ENCODE data around the gene MECR. TPM values are rescaled to one million over a fixed set of nuclear protein-coding genes. Genes with fewer than 3 reads are reported as not detected.

The MECR gene
- polyA plus RNA-seq, 6 donors from 2014 or later, result 9.6 to 16.9 (median 13.6) TPM

DNA sequence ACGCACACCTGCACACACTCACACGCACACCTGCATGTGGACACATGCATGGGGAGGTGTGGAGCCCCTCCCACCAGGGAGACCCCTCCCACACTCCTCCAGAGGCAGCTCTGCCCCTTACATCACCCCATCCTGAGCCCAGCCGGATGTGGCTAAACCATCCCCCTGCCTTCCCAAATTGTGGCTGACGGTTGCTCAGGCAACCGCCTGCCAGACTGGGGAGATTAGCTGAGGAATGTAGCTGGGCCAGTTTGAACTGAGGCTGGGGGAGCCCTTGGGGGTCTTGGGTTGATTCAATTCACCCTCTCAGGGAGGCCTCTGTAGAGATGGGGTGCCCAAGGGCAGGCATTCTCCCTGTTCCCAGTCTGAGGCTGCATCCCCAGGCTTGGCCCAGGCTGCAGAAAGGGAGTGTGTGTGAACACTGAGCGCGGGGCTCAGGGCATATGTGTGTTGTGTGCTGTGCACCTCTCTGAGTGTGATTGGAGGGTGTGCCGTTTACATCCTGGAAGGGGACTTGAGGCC lies 18.5 kb upstream of the MECR start:
- Mint-ChIP-seq H3K36me3 (no peaks in the 10 kb centered on the region), H3K4me1 (no peaks in the 10 kb centered on the region), H3K27ac (no peak overlapping the region), H3K4me3 (peak overlapping the region in 1 of 8 donors; percentile 36), H3K27me3 (peaks cover 6 to 39% (median 31%) of the 10 kb centered on the region in 3 donors), H3K9me3 (no peaks in the 10 kb centered on the region)
- DNase-seq (no peak), ATAC-seq (ENCODE audit: low read depth in 2 of 2) (no peak)

DNA sequence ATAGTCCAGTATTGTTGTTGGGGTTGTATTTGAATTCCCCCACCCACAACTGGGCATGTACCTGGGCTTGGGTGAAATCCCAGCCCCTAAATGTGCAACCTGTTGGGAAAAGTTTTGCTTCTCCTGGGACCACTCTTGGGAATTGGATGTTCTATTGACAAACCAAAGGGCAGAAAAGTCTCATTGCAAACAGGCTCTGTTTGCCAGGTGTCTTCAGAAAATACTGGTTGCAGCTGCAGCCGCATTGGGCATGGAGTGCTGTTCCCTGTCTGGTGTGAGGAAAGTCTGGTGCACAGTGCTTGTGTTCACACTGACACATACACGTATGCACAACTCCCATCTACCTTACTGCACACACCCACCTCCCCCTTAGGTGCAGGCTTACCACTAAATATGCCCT lies 17.7 kb upstream of the MECR start:
- Mint-ChIP-seq H3K36me3 (no peaks in the 10 kb centered on the region), H3K4me3 (no peak overlapping the region), H3K9me3 (no peaks in the 10 kb centered on the region), H3K27ac (no peak overlapping the region), H3K4me1 (no peaks in the 10 kb centered on the region), H3K27me3 (peaks cover 6 to 39% (median 30%) of the 10 kb centered on the region in 3 donors)
- DNase-seq, result no peak
- no peak for ATAC-seq (ENCODE audit: low read depth in 2 of 2)

DNA sequence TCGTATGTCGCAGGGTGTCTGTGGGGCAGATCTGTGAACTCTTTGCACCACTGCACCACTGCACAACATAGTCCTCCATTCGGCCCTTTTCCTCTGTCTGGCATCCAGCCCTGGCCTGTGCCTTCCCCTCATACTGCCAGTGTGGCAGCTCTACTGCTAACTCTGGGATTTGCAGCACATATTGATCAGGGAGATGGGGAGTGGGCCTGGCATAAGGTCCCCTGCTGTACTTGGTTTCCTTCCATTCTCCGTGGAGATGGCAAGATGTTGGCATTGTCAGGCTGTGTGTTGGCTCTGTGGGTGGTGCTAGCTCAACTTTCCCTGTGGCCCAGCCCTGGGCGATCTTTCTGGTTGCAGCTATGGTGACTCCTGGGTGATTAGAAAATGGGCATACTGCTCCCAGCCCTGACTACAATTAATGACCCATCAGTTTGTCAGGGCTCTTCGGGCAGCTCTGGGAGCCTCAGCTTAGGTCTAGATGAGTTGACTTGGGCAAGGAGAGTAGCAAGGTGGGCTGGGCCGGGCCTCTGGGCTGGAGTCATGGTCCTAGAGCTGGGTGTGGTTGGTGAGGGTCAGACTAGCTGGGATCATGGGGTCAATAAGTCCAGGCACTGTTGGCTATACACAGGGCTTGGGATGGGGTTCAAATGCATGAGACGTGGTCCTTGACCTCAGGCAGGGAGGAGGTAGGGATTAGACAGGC lies 17.0 kb upstream of the MECR start:
- no peak overlapping the region for H3K27ac Mint-ChIP-seq
- no peak for ATAC-seq (ENCODE audit: low read depth in 2 of 2)
- peaks cover 6 to 39% (median 30%) of the 10 kb centered on the region in 3 donors for H3K27me3 Mint-ChIP-seq
- no peaks in the 10 kb centered on the region for H3K9me3 Mint-ChIP-seq
- no peak overlapping the region for H3K4me3 Mint-ChIP-seq
- no peaks in the 10 kb centered on the region for H3K4me1 Mint-ChIP-seq
- H3K36me3 Mint-ChIP-seq, result no peaks in the 10 kb centered on the region
- DNase-seq, result no peak

DNA sequence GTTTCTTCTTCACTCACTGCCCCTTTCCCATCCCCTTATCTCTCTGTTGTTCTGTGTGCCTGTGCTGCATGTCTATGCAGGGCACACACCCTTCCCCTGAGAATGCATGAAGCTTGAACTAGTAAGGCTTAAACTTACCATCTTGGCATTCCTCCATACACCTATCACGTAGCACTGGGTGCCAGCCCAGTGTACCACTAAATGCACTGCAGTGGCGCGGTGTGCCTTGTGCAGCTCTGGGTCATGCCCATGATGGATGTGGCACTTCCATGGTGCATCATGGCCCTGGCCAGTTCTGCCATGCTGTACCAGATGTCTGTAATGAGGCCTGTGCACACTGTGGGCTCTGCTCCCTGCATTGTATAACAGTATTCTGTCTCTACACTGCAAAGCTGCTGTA lies 16.3 kb upstream of the MECR start:
- DNase-seq (no peak), ATAC-seq (ENCODE audit: low read depth in 2 of 2) (no peak)
- Mint-ChIP-seq H3K4me1 (no peaks in the 10 kb centered on the region), H3K36me3 (no peaks in the 10 kb centered on the region), H3K4me3 (no peak overlapping the region), H3K27ac (peak overlapping the region in 1 of 6 donors; percentile 1), H3K9me3 (no peaks in the 10 kb centered on the region), H3K27me3 (peaks cover 6 to 39% (median 32%) of the 10 kb centered on the region in 3 donors)

DNA sequence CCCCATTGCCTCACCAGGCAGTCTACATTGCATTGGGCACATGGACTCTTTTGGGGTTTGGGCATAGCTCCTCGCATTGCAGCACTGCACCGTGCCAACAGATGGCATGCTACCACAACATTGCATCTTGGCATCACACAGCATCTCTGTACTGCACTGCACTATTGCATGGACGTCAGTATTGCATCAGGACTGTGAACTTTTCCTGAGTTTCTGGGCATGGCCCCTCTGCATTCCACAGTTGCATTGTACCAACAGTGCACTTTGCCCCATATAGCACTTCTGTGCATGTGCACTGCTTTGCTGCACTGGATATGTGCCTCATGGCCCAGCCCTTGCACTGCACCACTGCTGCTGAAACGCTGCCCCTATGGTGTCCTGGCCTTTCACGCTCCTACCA lies 15.1 kb upstream of the MECR start:
- Mint-ChIP-seq H3K4me3 (no peak overlapping the region), H3K9me3 (no peaks in the 10 kb centered on the region), H3K27me3 (peaks cover 11 to 47% (median 44%) of the 10 kb centered on the region in 3 donors), H3K4me1 (no peaks in the 10 kb centered on the region), H3K27ac (no peak overlapping the region), H3K36me3 (no peaks in the 10 kb centered on the region)
- DNase-seq (no peak), ATAC-seq (ENCODE audit: low read depth in 2 of 2) (peak in 1 of 2 donors; percentile 37)

DNA sequence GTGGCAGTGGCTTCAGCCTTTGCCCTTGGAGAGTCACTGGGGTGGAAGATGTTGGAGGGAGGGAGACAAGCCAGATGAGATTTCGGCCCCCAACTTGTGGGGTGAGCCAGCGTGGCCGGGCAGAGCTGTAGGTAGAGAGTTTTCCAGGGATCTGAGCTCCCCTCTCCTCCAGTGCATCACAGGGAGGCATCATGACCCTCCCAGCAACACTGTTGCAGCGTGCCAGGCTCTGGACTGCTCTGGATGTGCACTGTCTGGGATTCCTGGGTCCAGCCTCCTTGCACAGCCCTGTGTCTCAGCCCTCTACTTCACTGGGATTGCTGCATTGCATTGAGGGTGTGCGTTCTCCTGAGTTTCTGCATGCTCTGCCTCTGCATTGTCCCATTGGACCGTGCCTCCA lies 14.5 kb upstream of the MECR start:
- no peaks in the 10 kb centered on the region for H3K4me1 Mint-ChIP-seq
- DNase-seq (no peak), ATAC-seq (ENCODE audit: low read depth in 2 of 2) (no peak)
- H3K4me3 Mint-ChIP-seq, result no peak overlapping the region
- H3K27me3 Mint-ChIP-seq, result peaks cover 12 to 51% (median 48%) of the 10 kb centered on the region in 3 donors
- no peaks in the 10 kb centered on the region for H3K9me3 Mint-ChIP-seq
- no peaks in the 10 kb centered on the region for H3K36me3 Mint-ChIP-seq
- H3K27ac Mint-ChIP-seq, result no peak overlapping the region

DNA sequence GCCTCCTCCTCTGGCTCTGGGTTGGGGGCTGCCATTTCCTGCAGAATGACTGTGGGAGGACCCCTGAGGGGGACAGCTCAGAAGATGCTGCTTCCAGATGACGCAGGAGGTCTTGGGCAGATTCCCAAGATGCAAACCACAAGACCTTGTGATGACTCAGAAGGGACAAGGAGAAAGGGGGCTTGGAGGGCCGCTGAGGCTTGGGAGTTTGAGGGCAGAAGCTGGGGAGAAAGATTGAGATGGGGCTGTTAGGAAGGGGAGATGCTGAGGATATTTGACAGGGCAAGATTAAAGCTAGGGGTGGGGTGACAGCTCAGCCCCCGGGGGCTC lies 13.1 kb upstream of the MECR start:
- no peaks in the 10 kb centered on the region for H3K36me3 Mint-ChIP-seq
- ATAC-seq (ENCODE audit: low read depth in 2 of 2), result no peak
- peaks cover 24 to 51% (median 51%) of the 10 kb centered on the region in 3 donors for H3K27me3 Mint-ChIP-seq
- no peaks in the 10 kb centered on the region for H3K9me3 Mint-ChIP-seq
- H3K4me1 Mint-ChIP-seq, result peaks cover 0 to under 1% (median 0%) of the 10 kb centered on the region in 3 donors
- DNase-seq, result no peak
- no peak overlapping the region for H3K4me3 Mint-ChIP-seq
- no peak overlapping the region for H3K27ac Mint-ChIP-seq

DNA sequence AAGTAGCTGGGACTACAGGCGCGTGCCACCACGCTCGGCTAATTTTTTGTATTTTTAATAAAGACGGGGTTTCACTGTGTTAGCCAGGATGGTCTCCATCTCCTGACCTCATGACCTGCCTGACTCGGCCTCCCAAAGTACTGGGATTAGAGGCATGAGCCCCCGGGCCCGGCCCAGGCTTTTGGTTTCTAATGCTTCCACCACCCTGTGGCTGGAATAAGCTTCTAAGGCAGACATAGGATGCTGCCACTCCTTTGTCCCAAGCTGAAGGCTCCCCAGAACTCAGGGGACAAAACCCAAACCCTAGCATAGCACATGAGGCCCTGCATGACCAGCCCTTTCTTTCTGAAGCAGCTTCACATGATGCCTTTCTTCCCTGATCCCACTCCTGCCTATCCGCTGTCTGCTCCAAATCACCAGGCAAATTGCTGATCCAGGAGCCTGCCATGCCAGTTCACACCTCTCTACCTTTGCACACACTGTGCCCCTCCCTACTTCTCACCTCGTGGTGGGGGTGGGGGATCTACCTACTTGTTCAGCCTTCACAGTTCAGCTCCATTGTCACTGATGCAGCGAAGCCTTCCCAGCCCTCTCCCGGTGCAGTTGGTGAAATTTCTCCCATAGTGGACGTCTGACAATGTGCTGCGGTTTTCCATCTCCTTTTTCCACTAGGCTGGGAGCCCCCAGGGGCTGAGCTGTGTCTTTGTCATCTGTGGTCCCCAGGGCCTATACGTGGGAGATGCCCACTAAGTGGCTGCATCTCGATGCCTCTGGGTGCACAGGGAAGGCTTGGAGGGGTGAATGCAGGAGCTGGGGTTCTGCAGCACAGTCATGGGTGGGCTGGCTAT lies 12.5 kb upstream of the MECR start:
- H3K4me3 Mint-ChIP-seq, result no peak overlapping the region
- no peaks in the 10 kb centered on the region for H3K36me3 Mint-ChIP-seq
- H3K27me3 Mint-ChIP-seq, result peaks cover 23 to 53% (median 51%) of the 10 kb centered on the region in 3 donors
- H3K27ac Mint-ChIP-seq, result no peak overlapping the region
- no peak for DNase-seq
- no peaks in the 10 kb centered on the region for H3K9me3 Mint-ChIP-seq
- peaks cover 4 to 6% (median 4%) of the 10 kb centered on the region in 3 donors for H3K4me1 Mint-ChIP-seq
- no peak for ATAC-seq (ENCODE audit: low read depth in 2 of 2)

DNA sequence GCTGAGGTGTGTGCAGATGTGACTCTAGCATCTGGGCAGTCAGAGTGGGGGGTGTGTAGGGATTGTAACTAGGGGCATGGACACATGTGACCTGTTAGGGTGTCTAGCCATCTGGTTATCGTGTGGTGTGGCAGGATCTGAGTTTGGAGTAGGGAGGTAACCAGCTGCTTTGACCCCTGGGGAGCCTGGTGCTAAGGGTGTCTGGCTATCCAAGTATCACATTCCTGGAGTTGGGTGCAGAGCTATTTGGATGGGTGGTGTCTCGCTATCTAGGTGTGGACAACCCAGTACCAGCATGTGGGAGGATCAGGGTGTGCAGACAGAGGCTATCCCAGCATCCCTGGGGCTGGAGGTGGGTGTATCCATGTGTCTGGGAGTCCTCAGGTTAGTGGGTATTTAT lies 10.3 kb upstream of the MECR start:
- peaks cover 14 to 17% (median 16%) of the 10 kb centered on the region in 3 donors for H3K4me1 Mint-ChIP-seq
- H3K36me3 Mint-ChIP-seq, result peaks cover 6 to 11% of the 10 kb centered on the region in 2 donors
- H3K27ac Mint-ChIP-seq, result no peak overlapping the region
- ATAC-seq (ENCODE audit: low read depth in 2 of 2) (no peak), DNase-seq (no peak)
- H3K9me3 Mint-ChIP-seq, result peaks cover 0 to 2% (median 0%) of the 10 kb centered on the region in 7 donors
- H3K4me3 Mint-ChIP-seq, result no peak overlapping the region
- peaks cover 36 to 48% (median 48%) of the 10 kb centered on the region in 3 donors for H3K27me3 Mint-ChIP-seq

DNA sequence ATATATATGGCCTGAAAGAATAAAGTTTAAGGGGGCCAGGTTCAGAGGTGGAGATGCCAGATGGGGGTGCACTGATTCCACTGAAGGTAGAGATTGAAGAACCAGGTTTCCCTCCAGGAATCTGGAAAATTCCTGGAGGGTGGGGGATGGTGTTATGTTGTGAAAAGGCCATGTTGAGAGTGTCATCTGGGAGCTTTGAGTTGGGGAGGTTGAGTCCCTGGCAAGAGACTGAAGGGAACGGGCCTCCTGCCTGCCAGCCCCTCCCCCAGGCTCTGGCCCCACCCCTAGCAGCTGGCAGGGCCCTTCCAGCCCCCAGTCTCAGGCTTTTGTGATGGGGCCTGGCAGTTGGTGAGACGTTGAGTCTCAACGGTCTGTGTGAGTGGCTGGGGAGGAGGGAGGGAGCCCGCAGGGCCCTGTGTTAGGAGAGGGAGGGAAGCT lies 9.7 kb upstream of the MECR start:
- peaks cover 6 to 11% of the 10 kb centered on the region in 2 donors for H3K36me3 Mint-ChIP-seq
- H3K27ac Mint-ChIP-seq, result no peak overlapping the region
- no peak for DNase-seq
- no peak overlapping the region for H3K4me3 Mint-ChIP-seq
- peaks cover 0 to 2% (median 0%) of the 10 kb centered on the region in 7 donors for H3K9me3 Mint-ChIP-seq
- no peak for ATAC-seq (ENCODE audit: low read depth in 2 of 2)
- peaks cover 16 to 17% (median 17%) of the 10 kb centered on the region in 3 donors for H3K4me1 Mint-ChIP-seq
- peaks cover 41 to 54% (median 48%) of the 10 kb centered on the region in 3 donors for H3K27me3 Mint-ChIP-seq

DNA sequence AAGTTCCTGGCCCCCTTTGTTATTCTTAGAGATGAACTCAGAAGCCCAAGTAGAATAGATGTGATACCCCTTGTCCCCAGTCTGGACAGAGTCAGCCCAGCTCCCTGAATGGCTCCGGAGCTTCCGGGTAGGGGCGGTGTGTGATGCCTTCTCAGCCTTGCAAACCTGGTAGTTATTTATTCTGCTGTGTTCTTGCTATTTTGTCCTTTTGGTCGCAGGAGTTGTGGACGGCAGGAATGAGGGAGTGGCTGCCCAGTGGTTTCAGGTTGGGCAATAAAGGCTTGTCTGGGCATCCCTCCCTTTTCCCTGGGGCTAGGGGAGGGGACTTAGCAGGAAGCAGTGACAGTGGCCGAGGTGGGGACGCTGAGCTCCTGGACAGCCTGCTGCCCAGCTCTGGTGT lies 8.4 kb upstream of the MECR start:
- H3K4me3 Mint-ChIP-seq, result peak overlapping the region in 7 of 8 donors; percentile 36 to 94 (median 82)
- peaks cover 50 to 62% (median 57%) of the 10 kb centered on the region in 3 donors for H3K27me3 Mint-ChIP-seq
- H3K4me1 Mint-ChIP-seq, result peaks cover 16 to 17% (median 17%) of the 10 kb centered on the region in 3 donors
- ATAC-seq (ENCODE audit: low read depth in 2 of 2) (no peak), DNase-seq (no peak)
- H3K9me3 Mint-ChIP-seq, result peaks cover 0 to 2% (median 0%) of the 10 kb centered on the region in 7 donors
- H3K36me3 Mint-ChIP-seq, result peaks cover 6 to 11% of the 10 kb centered on the region in 2 donors
- no peak overlapping the region for H3K27ac Mint-ChIP-seq

DNA sequence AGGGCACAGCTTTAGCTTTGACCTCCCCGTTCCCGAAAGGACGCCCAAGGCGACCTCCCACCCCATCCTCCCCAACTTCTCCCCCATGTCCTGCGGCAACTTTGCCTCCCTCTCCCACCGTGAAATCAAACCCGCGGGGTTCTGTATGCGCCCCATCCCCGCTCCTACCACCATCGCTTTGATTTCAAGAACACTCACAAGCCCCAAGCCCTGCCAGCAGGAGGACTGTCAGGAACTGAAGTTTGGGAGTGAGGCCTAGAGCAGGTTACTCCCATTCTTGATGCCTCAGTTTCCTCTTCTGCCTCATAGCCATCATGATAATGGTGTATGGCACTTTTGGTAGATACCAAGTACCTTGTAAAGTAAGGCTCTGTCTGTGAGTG lies 7.9 kb upstream of the MECR start:
- Mint-ChIP-seq H3K27ac (peak overlapping the region in 2 of 6 donors; percentile 46 to 69), H3K4me3 (peak overlapping the region; percentile 66 to 94 (median 82)), H3K4me1 (peaks cover 16 to 17% (median 17%) of the 10 kb centered on the region in 3 donors), H3K27me3 (peaks cover 54 to 67% (median 63%) of the 10 kb centered on the region in 3 donors), H3K36me3 (peaks cover 6 to 11% of the 10 kb centered on the region in 2 donors), H3K9me3 (peaks cover 0 to 2% (median 0%) of the 10 kb centered on the region in 7 donors)
- no peak for DNase-seq
- ATAC-seq (ENCODE audit: low read depth in 2 of 2), result no peak

DNA sequence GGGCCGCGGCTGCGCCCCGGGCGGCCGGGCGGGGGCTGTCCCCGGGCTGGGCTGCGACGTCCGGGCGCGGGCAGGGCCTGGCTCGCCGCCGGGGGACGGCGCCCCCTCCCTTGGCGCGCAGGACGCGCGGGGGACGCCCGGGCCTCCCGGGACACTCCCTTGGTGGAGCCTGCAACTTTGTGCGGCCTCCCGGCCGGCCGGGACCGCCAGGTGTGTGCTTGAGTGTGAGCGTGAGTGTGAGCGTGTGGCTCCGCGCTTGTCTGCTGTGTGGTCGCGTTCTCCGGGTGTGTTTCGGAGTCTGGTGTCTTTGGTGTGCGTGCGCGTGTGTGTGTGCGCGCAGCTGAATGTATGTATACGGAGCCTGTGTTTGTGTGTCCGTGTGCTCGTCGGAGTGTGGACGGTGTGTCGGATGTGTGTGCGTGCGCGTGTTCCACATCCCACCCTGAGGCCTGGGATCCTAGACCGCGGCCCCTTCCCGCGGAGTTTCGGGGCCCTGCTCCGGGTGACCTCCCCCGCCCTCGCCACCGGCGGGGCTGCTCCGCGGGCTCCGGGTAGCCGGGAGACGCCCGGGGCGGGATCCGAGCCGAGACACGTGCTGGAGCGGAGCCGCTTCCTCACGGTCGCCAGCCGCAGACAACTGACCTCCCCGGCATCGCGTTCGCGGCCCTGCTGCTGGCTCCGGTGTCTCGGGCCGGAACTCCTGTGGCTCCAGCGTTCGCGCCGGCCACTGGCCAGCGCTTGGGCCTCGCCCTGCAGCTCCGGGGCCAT lies 7.3 kb upstream of the MECR start:
- Mint-ChIP-seq H3K27me3 (peaks cover 55 to 69% (median 66%) of the 10 kb centered on the region in 3 donors), H3K4me3 (peak overlapping the region; percentile 74 to 90 (median 84)), H3K27ac (no peak overlapping the region), H3K9me3 (peaks cover 0 to 2% (median 0%) of the 10 kb centered on the region in 7 donors), H3K4me1 (peaks cover 16 to 17% (median 17%) of the 10 kb centered on the region in 3 donors), H3K36me3 (peaks cover 6 to 11% of the 10 kb centered on the region in 2 donors)
- peak; percentile 17 for DNase-seq
- peak in 1 of 2 donors; percentile 18 for ATAC-seq (ENCODE audit: low read depth in 2 of 2)

Data from naive B cell (primary cell).